Measurements from ENCODE around the gene NMNAT2. TPM values are rescaled to one million over a fixed set of nuclear protein-coding genes. Genes with fewer than 3 reads are reported as not detected.
"Not testable (repeated sequence)": the region's sequence is repeated elsewhere in the genome, so short reads cannot be mapped to it uniquely, and the experiment has no call there.

NMNAT2 gene
- total RNA-seq, 1 experiment from 2014 or later: 1.6 TPM

GRCh38 chr1:183435497-183435896 lies 17.3 kb upstream of the NMNAT2 start:
- Histone ChIP-seq H3K36me3 (replicated peaks; ENCODE audit: control insufficient read depth, insufficient read depth, low read length) (no peaks in the 10 kb centered on the region), H3K27me3 (ENCODE audit: control insufficient read depth, insufficient read depth, low read length) (no peaks in the 10 kb centered on the region), H3K4me3 (ENCODE audit: insufficient read depth, low read depth, low read length) (no peak overlapping the region)
- no peak for DNase-seq

- H3K4me3 ChIP-seq (ENCODE audit: insufficient read depth, low read depth, low read length): no peak overlapping the region
- no peaks in the 10 kb centered on the region for H3K27me3 ChIP-seq (ENCODE audit: control insufficient read depth, insufficient read depth, low read length)
- no peaks in the 10 kb centered on the region for H3K36me3 ChIP-seq (replicated peaks; ENCODE audit: control insufficient read depth, insufficient read depth, low read length)
- DNase-seq: no peak
These were observed 15.5 kb upstream of the NMNAT2 start for GRCh38 chr1:183433703-183434102.

- H3K36me3 ChIP-seq (replicated peaks; ENCODE audit: control insufficient read depth, insufficient read depth, low read length): no peaks in the 10 kb centered on the region
- DNase-seq: no peak
- no peaks in the 10 kb centered on the region for H3K27me3 ChIP-seq (ENCODE audit: control insufficient read depth, insufficient read depth, low read length)
- H3K4me3 ChIP-seq (ENCODE audit: insufficient read depth, low read depth, low read length): no peak overlapping the region
These were observed 14.3 kb upstream of the NMNAT2 start for GRCh38 chr1:183432548-183432875.

GRCh38 chr1:183431840-183432547 lies 13.8 kb upstream of the NMNAT2 start:
- no peaks in the 10 kb centered on the region for H3K27me3 ChIP-seq (ENCODE audit: control insufficient read depth, insufficient read depth, low read length)
- no peak overlapping the region for H3K4me3 ChIP-seq (ENCODE audit: insufficient read depth, low read depth, low read length)
- H3K36me3 ChIP-seq (replicated peaks; ENCODE audit: control insufficient read depth, insufficient read depth, low read length): no peaks in the 10 kb centered on the region
- no peak for DNase-seq

- not testable (repeated sequence) for H3K4me3 ChIP-seq (ENCODE audit: insufficient read depth, low read depth, low read length); H3K36me3 ChIP-seq (replicated peaks; ENCODE audit: control insufficient read depth, insufficient read depth, low read length); DNase-seq; H3K27me3 ChIP-seq (ENCODE audit: control insufficient read depth, insufficient read depth, low read length)
These were observed 9.4 kb upstream of the NMNAT2 start for GRCh38 chr1:183427591-183427990.

GRCh38 chr1:183424691-183425090 lies 6.5 kb upstream of the NMNAT2 start:
- DNase-seq: no peak

GRCh38 chr1:183423541-183423940 lies 5.4 kb upstream of the NMNAT2 start:
- H3K4me3 ChIP-seq (ENCODE audit: insufficient read depth, low read depth, low read length): no peak overlapping the region
- H3K27me3 ChIP-seq (ENCODE audit: control insufficient read depth, insufficient read depth, low read length): no peaks in the 10 kb centered on the region; the same call in 1 of the 2 replicates
- no peaks in the 10 kb centered on the region for H3K36me3 ChIP-seq (replicated peaks; ENCODE audit: control insufficient read depth, insufficient read depth, low read length)
- no peak for DNase-seq

More at GRCh38 chr1:183424691-183425090, 6.5 kb upstream of the NMNAT2 start:
- no peaks in the 10 kb centered on the region for H3K36me3 ChIP-seq (replicated peaks; ENCODE audit: control insufficient read depth, insufficient read depth, low read length)
- no peak overlapping the region for H3K4me3 ChIP-seq (ENCODE audit: insufficient read depth, low read depth, low read length)
- no peaks in the 10 kb centered on the region; the same call in 1 of the 2 replicates for H3K27me3 ChIP-seq (ENCODE audit: control insufficient read depth, insufficient read depth, low read length)

- Histone ChIP-seq H3K4me3 (ENCODE audit: insufficient read depth, low read depth, low read length) (no peak overlapping the region), H3K36me3 (replicated peaks; ENCODE audit: control insufficient read depth, insufficient read depth, low read length) (no peaks in the 10 kb centered on the region), H3K27me3 (ENCODE audit: control insufficient read depth, insufficient read depth, low read length) (peaks cover 29% of the 10 kb centered on the region)
- DNase-seq: no peak
These were observed 1.2 kb upstream of the NMNAT2 start for GRCh38 chr1:183419399-183419798.

- no peak overlapping the region for H3K4me3 ChIP-seq (ENCODE audit: insufficient read depth, low read depth, low read length)
- peaks cover 29% of the 10 kb centered on the region for H3K27me3 ChIP-seq (ENCODE audit: control insufficient read depth, insufficient read depth, low read length)
- no peak for DNase-seq
- H3K36me3 ChIP-seq (replicated peaks; ENCODE audit: control insufficient read depth, insufficient read depth, low read length): no peaks in the 10 kb centered on the region
These were observed 516 bp upstream of the NMNAT2 start for GRCh38 chr1:183418696-183419095.

- Histone ChIP-seq H3K27me3 (ENCODE audit: control insufficient read depth, insufficient read depth, low read length) (peaks cover 29% of the 10 kb centered on the region), H3K36me3 (replicated peaks; ENCODE audit: control insufficient read depth, insufficient read depth, low read length) (no peaks in the 10 kb centered on the region), H3K4me3 (ENCODE audit: insufficient read depth, low read depth, low read length) (peak overlapping the region; percentile 63)
- peak; percentile 91 for DNase-seq
These were observed 1.1 kb downstream of the NMNAT2 start for GRCh38 chr1:183416850-183417771.

GRCh38 chr1:183414365-183414764 lies 3.8 kb downstream of the NMNAT2 start:
- DNase-seq: no peak
- peaks cover 29% of the 10 kb centered on the region for H3K27me3 ChIP-seq (ENCODE audit: control insufficient read depth, insufficient read depth, low read length)
- H3K36me3 ChIP-seq (replicated peaks; ENCODE audit: control insufficient read depth, insufficient read depth, low read length): no peaks in the 10 kb centered on the region
- no peak overlapping the region for H3K4me3 ChIP-seq (ENCODE audit: insufficient read depth, low read depth, low read length)

- H3K4me3 ChIP-seq (ENCODE audit: insufficient read depth, low read depth, low read length): no peak overlapping the region
- no peak for DNase-seq
- H3K36me3 ChIP-seq (replicated peaks; ENCODE audit: control insufficient read depth, insufficient read depth, low read length): no peaks in the 10 kb centered on the region
- H3K27me3 ChIP-seq (ENCODE audit: control insufficient read depth, insufficient read depth, low read length): peaks cover 7% of the 10 kb centered on the region; the same call in 1 of the 2 replicates
These were observed 7.1 kb downstream of the NMNAT2 start for GRCh38 chr1:183411091-183411490.

GRCh38 chr1:183407961-183408360 lies 10.2 kb downstream of the NMNAT2 start:
- no peak for DNase-seq

GRCh38 chr1:183407474-183407873 lies 10.7 kb downstream of the NMNAT2 start:
- Histone ChIP-seq H3K36me3 (replicated peaks; ENCODE audit: control insufficient read depth, insufficient read depth, low read length) (no peaks in the 10 kb centered on the region), H3K27me3 (ENCODE audit: control insufficient read depth, insufficient read depth, low read length) (no peaks in the 10 kb centered on the region), H3K4me3 (ENCODE audit: insufficient read depth, low read depth, low read length) (no peak overlapping the region)
- no peak for DNase-seq

More at GRCh38 chr1:183407961-183408360, 10.2 kb downstream of the NMNAT2 start:
- no peaks in the 10 kb centered on the region for H3K27me3 ChIP-seq (ENCODE audit: control insufficient read depth, insufficient read depth, low read length)
- no peaks in the 10 kb centered on the region for H3K36me3 ChIP-seq (replicated peaks; ENCODE audit: control insufficient read depth, insufficient read depth, low read length)
- H3K4me3 ChIP-seq (ENCODE audit: insufficient read depth, low read depth, low read length): no peak overlapping the region

- H3K36me3 ChIP-seq (replicated peaks; ENCODE audit: control insufficient read depth, insufficient read depth, low read length): no peaks in the 10 kb centered on the region
- H3K4me3 ChIP-seq (ENCODE audit: insufficient read depth, low read depth, low read length): no peak overlapping the region
- no peaks in the 10 kb centered on the region for H3K27me3 ChIP-seq (ENCODE audit: control insufficient read depth, insufficient read depth, low read length)
- no peak for DNase-seq
These were observed 13.7 kb downstream of the NMNAT2 start for GRCh38 chr1:183404476-183404875.

All from H7 (cell line).